Measurements from ENCODE around the gene CZIB. TPM values are rescaled to one million over a fixed set of nuclear protein-coding genes. Genes with fewer than 3 reads are reported as not detected.
A peak's percentile ranks its signal among the peaks of the same experiment; 100 is the strongest.

CZIB gene
- total RNA-seq: 10 to 100 TPM; 25.2 to 60.3 (median 33.8) TPM

- H3K4me3 ChIP-seq: peak within 1 kb of the TSS; percentile 66
- no peaks in the 10 kb centered on the region for H3K9me3 ChIP-seq
- WGBS: 2% methylated on average over 33 of the region's 61 CpGs
- peaks cover 22% of the 10 kb centered on the region for H3K36me3 ChIP-seq
- DNase-seq (ENCODE audit: low spot score in 2 of 2): peak; percentile 94 to 96
- peak within 1 kb of the TSS; percentile 95 for H3K27ac ChIP-seq
- H3K4me1 ChIP-seq: peaks cover 19% of the 10 kb centered on the region
- no peaks in the 10 kb centered on the region for H3K27me3 ChIP-seq
- no peak for TF ChIP-seq CTCF (IDR thresholded peaks at IDR 0.05)
- peak; percentile 87 to 90 for TF ChIP-seq POLR2A (IDR thresholded peaks at IDR 0.05)
- TF ChIP-seq POLR2AphosphoS5 (IDR thresholded peaks at IDR 0.05): peak; percentile 35 to 95 (median 59)
These were observed at the start of gene CZIB for GRCh38 chr1:53220171-53220961. Gene CZIB (minus strand): TSS chr1:53220634. CDS start chr1:53220575, 59 bp downstream.

- Histone ChIP-seq H3K4me3 (no peak overlapping the region), H3K9me3 (no peaks in the 10 kb centered on the region), H3K36me3 (no peaks in the 10 kb centered on the region), H3K27ac (no peak overlapping the region), H3K4me1 (peaks cover 11% of the 10 kb centered on the region), H3K27me3 (no peaks in the 10 kb centered on the region)
- TF ChIP-seq EP300 (IDR thresholded peaks at IDR 0.05): no peak
- TF ChIP-seq CTCF (IDR thresholded peaks at IDR 0.05): no peak
- TF ChIP-seq POLR2A (IDR thresholded peaks at IDR 0.05): no peak
- TF ChIP-seq POLR2AphosphoS5 (IDR thresholded peaks at IDR 0.05): no peak
- no peak for DNase-seq (ENCODE audit: low spot score in 2 of 2)
- WGBS: 55% methylated on average over 1 of the region's 1 CpG
These were observed 49.7 kb upstream of the CZIB start for GRCh38 chr1:53270107-53270506.

- Histone ChIP-seq H3K36me3 (peaks cover 11% of the 10 kb centered on the region), H3K27me3 (no peaks in the 10 kb centered on the region), H3K9me3 (no peaks in the 10 kb centered on the region), H3K27ac (no peak overlapping the region), H3K4me1 (peaks cover under 1% of the 10 kb centered on the region), H3K4me3 (no peak overlapping the region)
- TF ChIP-seq POLR2AphosphoS5 (IDR thresholded peaks at IDR 0.05) (no peak), EP300 (IDR thresholded peaks at IDR 0.05) (no peak), CTCF (IDR thresholded peaks at IDR 0.05) (no peak), POLR2A (IDR thresholded peaks at IDR 0.05) (no peak)
- no peak for DNase-seq (ENCODE audit: low spot score in 2 of 2)
These were observed 47.3 kb upstream of the CZIB start for GRCh38 chr1:53267761-53268160.

GRCh38 chr1:53266038-53266437, 45.6 kb upstream of the CZIB start:
- peaks cover 20% of the 10 kb centered on the region for H3K36me3 ChIP-seq

More at GRCh38 chr1:53266038-53266437, 45.6 kb upstream of the CZIB start:
- Histone ChIP-seq H3K27ac (no peak overlapping the region), H3K27me3 (no peaks in the 10 kb centered on the region), H3K9me3 (no peaks in the 10 kb centered on the region), H3K4me1 (no peaks in the 10 kb centered on the region), H3K4me3 (no peak overlapping the region)
- no peak for DNase-seq (ENCODE audit: low spot score in 2 of 2)
- TF ChIP-seq EP300 (IDR thresholded peaks at IDR 0.05): no peak
- TF ChIP-seq POLR2AphosphoS5 (IDR thresholded peaks at IDR 0.05): no peak
- no peak for TF ChIP-seq POLR2A (IDR thresholded peaks at IDR 0.05)
- peak in 1 of 2 donors; percentile 16 for TF ChIP-seq CTCF (IDR thresholded peaks at IDR 0.05)

All from suprapubic skin (tissue), 4 donors.